ENCODE data around the gene CLSTN2.

Gene CLSTN2

DNA sequence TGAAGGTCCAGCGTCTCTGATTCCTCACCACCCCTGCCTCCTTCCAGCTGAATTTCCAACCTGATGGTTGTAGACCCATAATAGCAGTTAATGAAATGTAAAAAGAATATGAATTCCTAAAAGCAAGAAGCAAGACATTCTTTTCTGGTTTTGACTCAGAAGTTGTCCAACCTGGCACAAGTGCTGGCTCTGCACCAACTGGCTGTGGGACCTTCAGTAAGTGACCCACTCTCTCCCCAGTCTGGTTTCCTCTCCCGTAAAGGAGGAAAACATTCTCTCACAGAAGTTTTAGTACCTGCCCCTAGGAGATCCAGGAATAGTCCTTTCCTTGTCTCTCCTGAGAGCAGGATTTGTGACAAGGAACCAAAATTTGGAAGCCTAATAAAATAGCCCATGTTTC, 506.0 kb downstream of the CLSTN2 start:
- in situ Hi-C loops (cut with MboI; ENCODE audit: low pct_unique_long_range_greater_than_20kb, low sequenced_read_pairs): no loop called here

DNA sequence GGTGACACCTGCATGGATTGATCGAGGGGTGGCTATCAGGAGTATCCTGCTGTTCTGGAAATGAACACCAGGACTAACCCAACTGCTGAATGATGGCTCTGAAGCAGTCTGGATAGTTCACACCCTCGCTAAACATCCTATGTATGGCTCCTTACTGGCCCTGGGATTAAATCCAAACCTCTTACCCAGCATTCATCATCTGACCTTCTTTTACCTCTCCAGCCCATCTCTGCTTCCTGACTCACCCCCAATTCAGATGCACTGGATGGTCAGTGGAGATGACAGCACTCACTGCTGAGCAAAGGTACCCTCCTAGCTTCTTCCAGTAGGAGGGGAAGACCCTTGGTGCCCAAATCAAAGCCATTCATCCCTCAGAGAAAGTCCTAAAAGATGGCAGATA, 507.6 kb downstream of the CLSTN2 start:
- in situ Hi-C loops (cut with MboI; ENCODE audit: low pct_unique_long_range_greater_than_20kb, low sequenced_read_pairs): no loop called here

More for the DNA sequence above, 506.0 kb downstream of the CLSTN2 start:
- DNase-seq: no peak

GRCh38 chr3:140443073-140443472, 508.1 kb downstream of the CLSTN2 start:
- no peak for DNase-seq
- in situ Hi-C loops (cut with MboI; ENCODE audit: low pct_unique_long_range_greater_than_20kb, low sequenced_read_pairs): no loop called here

More for the DNA sequence above, 507.6 kb downstream of the CLSTN2 start:
- DNase-seq: no peak

DNA sequence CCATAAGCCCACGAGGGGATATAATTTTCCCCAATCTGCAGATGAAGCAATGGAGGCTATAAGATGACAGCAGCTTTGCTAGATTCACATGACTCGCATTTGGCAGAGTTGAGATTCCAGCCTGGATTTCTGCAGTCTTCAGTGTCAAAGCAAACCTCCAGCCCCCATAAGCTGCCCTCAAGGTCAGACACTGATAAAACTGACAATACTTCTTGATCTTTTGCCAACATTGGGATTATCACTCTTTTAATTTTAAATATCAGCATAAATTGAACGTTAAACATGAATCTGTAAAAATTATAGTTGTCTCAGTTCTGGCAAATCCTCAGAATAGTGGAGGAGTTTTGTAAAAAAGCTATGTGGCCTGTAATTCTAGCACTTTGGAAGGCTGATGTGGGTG, 508.8 kb downstream of the CLSTN2 start:
- DNase-seq: no peak
- in situ Hi-C loops (cut with MboI; ENCODE audit: low pct_unique_long_range_greater_than_20kb, low sequenced_read_pairs): no loop called here

DNA sequence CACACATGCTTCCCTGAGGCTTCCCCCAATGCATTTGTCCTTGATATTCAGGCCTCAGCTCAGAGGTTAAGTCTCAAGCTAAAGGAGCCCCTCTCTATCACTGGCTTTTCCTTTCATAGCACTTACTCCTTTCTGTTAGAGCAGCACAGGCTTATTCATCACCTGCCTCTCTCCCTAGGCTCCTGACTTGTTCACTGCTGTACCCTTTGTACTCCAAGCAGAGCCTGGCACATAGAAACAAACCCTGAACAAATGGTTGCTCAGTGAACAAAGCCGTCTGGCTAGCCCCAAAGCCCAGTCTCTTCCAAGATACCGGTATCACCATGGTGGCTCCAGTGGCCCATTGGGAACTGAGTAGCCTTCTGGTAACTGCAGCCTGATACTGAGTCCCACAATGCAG, 511.7 kb downstream of the CLSTN2 start:
- in situ Hi-C loops (cut with MboI; ENCODE audit: low pct_unique_long_range_greater_than_20kb, low sequenced_read_pairs): no loop called here
- no peak for DNase-seq

DNA sequence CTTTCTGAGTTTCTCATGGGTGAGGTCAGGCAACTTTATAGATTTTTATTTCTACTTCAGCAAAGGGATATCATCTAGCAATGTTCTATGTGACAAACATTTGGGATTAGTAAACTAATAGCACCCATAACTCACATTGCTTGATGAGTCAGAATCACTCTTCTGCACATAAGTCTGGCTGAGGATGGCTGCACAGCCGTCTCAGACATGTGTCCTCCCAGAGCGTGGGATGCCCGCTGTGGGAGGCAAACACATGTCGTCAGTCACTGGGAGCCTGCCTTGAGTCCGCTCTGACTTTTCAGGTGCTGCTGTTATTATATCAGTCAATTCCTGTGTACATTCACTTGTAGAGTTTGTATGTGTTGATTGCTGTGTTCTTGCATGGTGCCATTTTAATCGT, 512.2 kb downstream of the CLSTN2 start:
- DNase-seq: no peak
- in situ Hi-C loops (cut with MboI; ENCODE audit: low pct_unique_long_range_greater_than_20kb, low sequenced_read_pairs): no loop called here

DNA sequence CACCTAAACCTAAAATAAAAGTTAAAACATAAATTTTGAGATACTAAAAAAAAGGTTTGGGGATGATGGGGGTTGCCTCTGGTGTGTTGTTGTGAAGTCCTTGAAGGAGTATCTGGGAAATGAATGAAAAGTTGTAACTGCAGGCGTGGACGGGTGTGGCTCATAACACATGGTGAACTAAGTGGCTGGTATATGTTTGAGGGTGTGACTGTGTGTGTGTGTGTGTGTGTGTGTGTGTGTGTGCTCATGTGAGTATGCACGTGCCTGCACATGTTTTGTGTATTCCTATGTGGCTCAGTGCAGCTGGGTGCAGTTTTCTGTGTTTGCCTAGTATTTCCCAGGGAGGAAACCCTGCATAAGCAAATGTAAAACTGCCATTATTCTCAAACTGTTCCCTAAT, 513.0 kb downstream of the CLSTN2 start:
- DNase-seq: no peak
- in situ Hi-C loops (cut with MboI; ENCODE audit: low pct_unique_long_range_greater_than_20kb, low sequenced_read_pairs): no loop called here

GRCh38 chr3:140449413-140450256, 514.6 kb downstream of the CLSTN2 start:
- in situ Hi-C loops (cut with MboI; ENCODE audit: low pct_unique_long_range_greater_than_20kb, low sequenced_read_pairs): no loop called here
- no peak for DNase-seq

GRCh38 chr3:140453750-140454149, 518.8 kb downstream of the CLSTN2 start:
- in situ Hi-C loops (cut with MboI; ENCODE audit: low pct_unique_long_range_greater_than_20kb, low sequenced_read_pairs): no loop called here
- no peak for DNase-seq

- DNase-seq: no peak
- in situ Hi-C loops (cut with MboI; ENCODE audit: low pct_unique_long_range_greater_than_20kb, low sequenced_read_pairs): no loop called here
These were observed 520.7 kb downstream of the CLSTN2 start for GRCh38 chr3:140455521-140456214.

- DNase-seq: no peak
- in situ Hi-C loops (cut with MboI; ENCODE audit: low pct_unique_long_range_greater_than_20kb, low sequenced_read_pairs): no loop called here
These were observed 522.0 kb downstream of the CLSTN2 start for GRCh38 chr3:140456974-140457373.

- DNase-seq: no peak
- in situ Hi-C loops (cut with MboI; ENCODE audit: low pct_unique_long_range_greater_than_20kb, low sequenced_read_pairs): no loop called here
These were observed 524.5 kb downstream of the CLSTN2 start for GRCh38 chr3:140459462-140459861.

GRCh38 chr3:140461250-140461649, 526.3 kb downstream of the CLSTN2 start:
- no peak for DNase-seq
- in situ Hi-C loops (cut with MboI; ENCODE audit: low pct_unique_long_range_greater_than_20kb, low sequenced_read_pairs): no loop called here

GRCh38 chr3:140463355-140463754, 528.4 kb downstream of the CLSTN2 start:
- in situ Hi-C loops (cut with MboI; ENCODE audit: low pct_unique_long_range_greater_than_20kb, low sequenced_read_pairs): no loop called here
- DNase-seq: no peak

DNA sequence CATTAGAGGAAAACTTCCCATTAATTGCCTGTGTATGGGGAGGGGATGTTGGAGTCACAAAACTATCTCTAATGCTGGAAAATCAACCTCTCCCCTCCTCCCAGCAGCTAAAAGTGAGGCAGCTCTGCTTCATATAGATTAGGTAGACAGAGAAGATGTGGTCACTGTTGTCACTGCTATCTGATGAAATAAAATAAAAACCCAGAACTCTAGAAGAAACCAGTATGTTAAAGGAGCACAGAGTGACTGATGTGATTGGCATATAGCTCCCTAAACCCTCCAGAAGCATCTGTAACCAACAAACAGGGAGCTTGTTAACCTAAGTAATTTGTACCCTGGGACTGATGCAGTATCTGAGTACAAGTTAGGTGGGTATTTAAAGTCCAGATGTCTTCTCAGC, 531.0 kb downstream of the CLSTN2 start:
- in situ Hi-C loops (cut with MboI; ENCODE audit: low pct_unique_long_range_greater_than_20kb, low sequenced_read_pairs): no loop called here
- no peak for DNase-seq

DNA sequence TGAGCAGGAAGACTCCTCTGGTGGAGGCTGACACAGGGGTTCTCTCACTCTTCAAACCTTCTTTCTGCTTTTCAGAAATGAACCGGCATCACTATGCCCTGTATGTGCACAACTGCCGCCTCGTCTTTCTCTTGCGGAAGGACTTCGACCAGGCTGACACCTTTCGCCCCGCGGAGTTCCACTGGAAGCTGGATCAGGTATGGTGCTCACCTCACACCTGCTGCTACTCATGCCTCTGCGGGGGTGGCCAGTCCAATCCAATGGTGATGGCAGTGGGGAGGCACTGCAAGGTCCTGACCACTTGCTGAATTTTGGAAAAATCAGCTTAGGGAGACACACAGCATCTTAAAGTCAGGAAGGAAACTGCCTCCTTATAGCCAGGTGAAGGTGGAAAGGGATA, 531.5 kb downstream of the CLSTN2 start:
- in situ Hi-C loops (cut with MboI; ENCODE audit: low pct_unique_long_range_greater_than_20kb, low sequenced_read_pairs): no loop called here
- no peak for DNase-seq

DNA sequence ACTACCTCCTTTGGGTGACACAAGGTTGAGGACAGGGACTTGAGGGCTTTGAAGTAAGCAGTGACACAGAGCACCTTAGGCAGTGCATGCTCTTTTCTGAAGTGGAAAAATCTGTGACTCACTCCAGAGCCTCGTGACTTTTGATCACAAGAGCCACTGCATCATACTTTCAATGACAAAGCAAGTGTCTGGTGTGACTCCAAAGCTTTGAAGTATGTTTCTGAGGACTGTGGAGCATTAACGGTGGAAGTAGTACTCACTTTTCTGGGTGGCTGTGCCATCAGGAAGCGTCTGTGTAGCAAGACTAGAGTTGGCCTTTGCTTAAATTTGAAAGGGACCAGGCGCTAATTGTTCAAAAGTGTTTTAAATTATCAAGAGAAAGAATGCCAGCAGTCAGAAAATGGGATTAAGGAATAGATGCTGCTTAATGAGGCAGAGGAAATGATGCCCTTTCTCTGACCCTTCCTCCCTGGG, 532.2 kb downstream of the CLSTN2 start:
- in situ Hi-C loops (cut with MboI; ENCODE audit: low pct_unique_long_range_greater_than_20kb, low sequenced_read_pairs): no loop called here
- DNase-seq: no peak

DNA sequence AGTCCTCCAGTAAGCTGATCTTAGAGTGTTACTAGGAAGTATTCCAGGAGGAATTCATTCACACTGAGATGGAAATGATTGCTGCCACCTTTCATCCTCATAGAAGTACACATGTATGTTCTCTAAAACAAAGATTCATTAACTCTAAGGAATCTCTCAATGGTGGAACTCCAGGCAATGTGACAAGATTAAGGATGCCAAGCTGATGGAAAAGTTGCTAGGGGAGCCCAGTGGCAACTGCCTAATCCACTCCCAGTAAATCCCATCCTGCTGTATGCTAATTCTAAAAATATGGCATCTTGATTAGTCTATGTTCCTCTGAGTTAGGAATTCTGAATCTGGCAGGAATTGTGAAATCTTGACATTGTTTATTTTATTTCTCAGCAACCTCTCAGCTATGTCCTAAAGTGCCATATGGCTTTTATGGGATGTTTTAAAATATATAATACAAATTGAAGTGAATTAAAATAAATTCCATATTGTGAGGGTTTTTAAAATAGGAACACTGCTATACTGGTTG, 532.9 kb downstream of the CLSTN2 start:
- in situ Hi-C loops (cut with MboI; ENCODE audit: low pct_unique_long_range_greater_than_20kb, low sequenced_read_pairs): no loop called here
- DNase-seq: no peak

- no peak for DNase-seq
- in situ Hi-C loops (cut with MboI; ENCODE audit: low pct_unique_long_range_greater_than_20kb, low sequenced_read_pairs): no loop called here
These were observed 533.4 kb downstream of the CLSTN2 start for GRCh38 chr3:140468407-140468806.

DNA sequence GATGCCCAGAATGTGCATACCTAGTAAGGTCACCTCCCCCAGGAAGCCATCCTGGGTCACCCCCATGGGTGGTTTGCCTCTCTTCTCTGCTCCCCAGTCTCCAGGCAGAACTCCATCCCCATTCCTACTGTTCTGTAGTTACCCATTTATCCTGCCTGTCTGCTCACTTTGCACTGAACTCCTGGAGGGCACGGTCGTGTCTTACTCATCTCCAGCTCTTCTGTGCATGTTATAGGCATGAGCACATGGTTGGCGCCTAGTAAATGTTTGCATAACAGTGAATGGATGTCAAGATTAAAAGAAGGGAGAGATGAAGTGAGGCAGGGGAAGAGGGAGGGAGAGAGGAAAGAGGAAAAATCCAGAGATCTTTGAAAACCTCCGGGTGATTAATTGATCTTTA, 534.5 kb downstream of the CLSTN2 start:
- DNase-seq: no peak
- in situ Hi-C loops (cut with MboI; ENCODE audit: low pct_unique_long_range_greater_than_20kb, low sequenced_read_pairs): no loop called here
